Measurements from ENCODE around the gene PARK7.
"Not testable (repeated sequence)": the region's sequence is repeated elsewhere in the genome, so short reads cannot be mapped to it uniquely, and the experiment has no call there.

Gene PARK7

DNA sequence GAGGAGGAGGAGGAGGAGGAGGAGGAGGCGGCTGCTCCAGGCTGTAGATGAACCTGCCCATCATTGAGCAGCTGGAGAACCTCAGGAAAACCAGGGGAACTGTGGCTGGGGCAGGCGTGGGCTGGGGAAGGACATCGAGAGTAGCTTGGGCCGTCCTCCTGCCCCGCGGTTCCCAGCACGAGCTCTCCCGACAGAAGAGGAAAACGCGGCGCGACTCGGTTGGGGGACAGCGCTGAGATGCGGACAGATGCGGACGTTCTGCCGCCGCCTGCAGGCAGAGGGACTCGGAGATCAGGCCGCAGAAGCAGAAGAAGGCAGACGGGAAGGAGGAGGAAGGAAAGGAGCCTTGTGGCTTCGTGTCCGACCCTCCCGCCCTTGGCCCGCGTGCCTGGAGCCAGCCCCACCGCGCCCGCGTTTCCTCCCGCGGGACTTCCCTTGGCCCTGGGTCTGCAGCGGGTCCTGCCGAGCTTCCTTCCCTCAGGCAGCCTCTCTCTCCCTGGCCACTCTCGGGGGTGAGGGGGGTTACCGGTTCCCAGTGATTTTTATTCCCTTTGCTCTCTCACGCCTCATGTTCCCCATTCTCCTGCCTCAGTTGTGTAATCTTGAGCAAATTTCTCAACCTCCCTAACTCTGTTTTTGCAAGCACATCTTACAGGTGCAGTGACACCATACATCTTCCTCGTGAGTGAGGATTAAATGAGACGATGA, 19.1 kb upstream of the PARK7 start:
- in situ Hi-C loops (cut with MboI; ENCODE audit: low pct_unique_long_range_greater_than_20kb, low sequenced_read_pairs, unreplicated experiment), result no loop called here
- TF ChIP-seq CTCF (IDR thresholded peaks at IDR 0.05; ENCODE audit: extremely low read depth, insufficient read depth, missing control alignments), result peak; percentile 42
- DNase-seq (ENCODE audit: low spot score), result peak; percentile 56

DNA sequence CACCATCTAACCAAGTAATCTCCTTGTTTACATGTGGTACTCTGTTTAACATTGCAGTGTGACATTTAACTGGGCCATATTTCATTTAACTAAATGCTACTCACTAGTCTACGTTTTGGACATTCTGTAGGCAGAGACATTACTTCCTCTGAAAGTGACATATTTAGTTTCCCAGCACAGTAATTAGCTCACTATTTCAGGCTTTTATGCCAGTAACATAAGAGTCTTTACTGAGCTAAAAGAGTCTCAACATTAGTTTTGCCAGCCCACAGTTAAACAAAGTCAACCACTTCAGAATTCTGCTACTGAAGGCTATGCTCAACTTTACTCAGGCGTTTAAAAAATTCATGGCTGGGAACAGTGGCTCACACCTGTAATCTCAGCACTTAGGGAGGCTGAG, 18.3 kb upstream of the PARK7 start:
- DNase-seq (ENCODE audit: low spot score), result no peak
- in situ Hi-C loops (cut with MboI; ENCODE audit: low pct_unique_long_range_greater_than_20kb, low sequenced_read_pairs, unreplicated experiment), result no loop called here
- no peak for TF ChIP-seq CTCF (IDR thresholded peaks at IDR 0.05; ENCODE audit: extremely low read depth, insufficient read depth, missing control alignments)

- DNase-seq (ENCODE audit: low spot score), result no peak
- in situ Hi-C loops (cut with MboI; ENCODE audit: low pct_unique_long_range_greater_than_20kb, low sequenced_read_pairs, unreplicated experiment), result no loop called here
- no peak for TF ChIP-seq CTCF (IDR thresholded peaks at IDR 0.05; ENCODE audit: extremely low read depth, insufficient read depth, missing control alignments)
These were observed 12.6 kb upstream of the PARK7 start for GRCh38 chr1:7948960-7949359.

DNA sequence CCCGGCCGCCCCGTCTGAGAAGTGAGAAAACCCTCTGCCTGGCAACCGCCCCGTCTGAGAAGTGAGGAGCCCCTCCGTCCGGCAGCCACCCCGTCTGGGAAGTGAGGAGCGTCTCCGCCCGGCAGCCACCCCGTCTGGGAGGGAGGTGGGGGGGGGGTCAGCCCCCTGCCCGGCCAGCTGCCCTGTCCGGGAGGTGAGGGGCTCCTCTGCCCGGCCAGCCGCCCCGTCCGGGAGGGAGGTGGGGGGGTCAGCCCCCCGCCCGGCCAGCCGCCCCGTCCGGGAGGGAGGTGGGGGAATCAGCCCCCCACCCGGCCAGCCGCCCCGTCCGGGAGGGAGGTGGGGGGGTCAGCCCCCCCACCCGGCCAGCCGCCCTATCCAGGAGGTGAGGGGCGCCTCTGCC, 8.7 kb upstream of the PARK7 start:
- in situ Hi-C loops (cut with MboI; ENCODE audit: low pct_unique_long_range_greater_than_20kb, low sequenced_read_pairs, unreplicated experiment); DNase-seq (ENCODE audit: low spot score): not testable (repeated sequence)

GRCh38 chr1:7953850-7954609, 7.5 kb upstream of the PARK7 start:
- DNase-seq (ENCODE audit: low spot score), result peak; percentile 94
- in situ Hi-C loops (cut with MboI; ENCODE audit: low pct_unique_long_range_greater_than_20kb, low sequenced_read_pairs, unreplicated experiment), result no loop called here
- TF ChIP-seq CTCF (IDR thresholded peaks at IDR 0.05; ENCODE audit: extremely low read depth, insufficient read depth, missing control alignments), result no peak

- in situ Hi-C loops (cut with MboI; ENCODE audit: low pct_unique_long_range_greater_than_20kb, low sequenced_read_pairs, unreplicated experiment), result no loop called here
- DNase-seq (ENCODE audit: low spot score), result no peak
- no peak for TF ChIP-seq CTCF (IDR thresholded peaks at IDR 0.05; ENCODE audit: extremely low read depth, insufficient read depth, missing control alignments)
These were observed 6.8 kb upstream of the PARK7 start for GRCh38 chr1:7954683-7955082.

Data from GM13977 (cell line).